HG03066 (cell line): ENCODE results near the gene CFAP70.
"Not testable (repeated sequence)": the region's sequence is repeated elsewhere in the genome, so short reads cannot be mapped to it uniquely, and the experiment has no call there.

Experiments
- ATAC-seq: cut with Tn5 transposase; IDR thresholded peaks from one replicate; pipeline ENCODE4 v1.9.1; 2021; ENCODE audit warnings: low read depth; ENCODE audit not compliant: unreplicated experiment

The CFAP70 gene

GRCh38 chr10:73340121-73340520 lies 18.5 kb downstream of the CFAP70 start:
- ATAC-seq = no peak

GRCh38 chr10:73339436-73339835 lies 19.2 kb downstream of the CFAP70 start:
- no peak for ATAC-seq

- ATAC-seq = no peak
Measured at GRCh38 chr10:73338801-73339368, 19.8 kb downstream of the CFAP70 start.

GRCh38 chr10:73333202-73333601 lies 25.5 kb downstream of the CFAP70 start:
- ATAC-seq = no peak

GRCh38 chr10:73332379-73332778 lies 26.3 kb downstream of the CFAP70 start:
- ATAC-seq = no peak

- ATAC-seq = not testable (repeated sequence)
Measured at GRCh38 chr10:73328523-73328922, 30.1 kb downstream of the CFAP70 start.

- ATAC-seq = not testable (repeated sequence)
Measured at GRCh38 chr10:73325290-73325689, 33.4 kb downstream of the CFAP70 start.

- not testable (repeated sequence) for ATAC-seq
Measured at GRCh38 chr10:73323582-73323981, 35.1 kb downstream of the CFAP70 start.

- no peak for ATAC-seq
Measured at GRCh38 chr10:73310475-73310874, 48.2 kb downstream of the CFAP70 start.

GRCh38 chr10:73307203-73307800 lies 51.4 kb downstream of the CFAP70 start:
- ATAC-seq = no peak

- ATAC-seq = no peak
Measured at GRCh38 chr10:73306171-73306708, 52.4 kb downstream of the CFAP70 start.

- no peak for ATAC-seq
Measured at GRCh38 chr10:73296946-73297345, 61.7 kb downstream of the CFAP70 start.

- ATAC-seq = no peak
Measured at GRCh38 chr10:73293461-73293860, 65.2 kb downstream of the CFAP70 start.

- ATAC-seq = no peak
Measured at GRCh38 chr10:73289958-73290357, 68.7 kb downstream of the CFAP70 start.

- ATAC-seq = no peak
Measured at GRCh38 chr10:73287441-73287840, 71.2 kb downstream of the CFAP70 start.

GRCh38 chr10:73281097-73281496 lies 77.6 kb downstream of the CFAP70 start:
- no peak for ATAC-seq

GRCh38 chr10:73264423-73264822 lies 94.2 kb downstream of the CFAP70 start:
- no peak for ATAC-seq

- ATAC-seq = no peak
Measured at GRCh38 chr10:73263693-73264347, 94.8 kb downstream of the CFAP70 start.

GRCh38 chr10:73262880-73263555 lies 95.6 kb downstream of the CFAP70 start:
- no peak for ATAC-seq

GRCh38 chr10:73262105-73262730 lies 96.4 kb downstream of the CFAP70 start:
- no peak for ATAC-seq
